Stimulated activated CD8-positive, alpha-beta memory T cell treated with anti-CD3 and anti-CD28 coated beads, Interleukin-7, amount 100 ng/mL, for 48 hours (primary cell): ENCODE measurements around the gene RASD1.

Experiments
- DNase-seq, 2 donors: peaks; one replicate each; pipeline ENCODE4 v3.0.0-alpha.2; 2020; ENCODE audit warnings: low read depth in 1 of 2; ENCODE audit errors: extremely low read depth in 1 of 2

The RASD1 gene

DNA sequence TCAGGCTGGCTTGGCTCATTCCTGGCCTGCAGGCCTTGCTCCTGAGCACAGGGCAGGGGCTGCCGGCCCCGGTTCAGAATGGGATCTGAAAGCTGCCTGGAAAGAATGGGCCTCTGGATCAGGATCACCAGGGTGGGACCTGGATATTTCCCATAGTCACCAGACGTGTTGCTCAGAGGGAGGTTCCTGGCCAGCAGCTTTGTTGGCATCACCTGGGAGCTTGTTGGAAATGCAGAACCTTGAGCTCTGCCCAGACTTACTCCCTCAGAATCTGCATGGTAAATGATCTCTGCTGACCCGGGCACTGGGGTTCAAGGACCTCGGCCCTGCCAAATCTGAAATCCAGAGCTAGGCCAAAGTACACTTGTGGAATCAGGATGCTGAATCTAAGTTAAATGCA, 48.9 kb downstream of the RASD1 start:
- DNase-seq: no peak

DNA sequence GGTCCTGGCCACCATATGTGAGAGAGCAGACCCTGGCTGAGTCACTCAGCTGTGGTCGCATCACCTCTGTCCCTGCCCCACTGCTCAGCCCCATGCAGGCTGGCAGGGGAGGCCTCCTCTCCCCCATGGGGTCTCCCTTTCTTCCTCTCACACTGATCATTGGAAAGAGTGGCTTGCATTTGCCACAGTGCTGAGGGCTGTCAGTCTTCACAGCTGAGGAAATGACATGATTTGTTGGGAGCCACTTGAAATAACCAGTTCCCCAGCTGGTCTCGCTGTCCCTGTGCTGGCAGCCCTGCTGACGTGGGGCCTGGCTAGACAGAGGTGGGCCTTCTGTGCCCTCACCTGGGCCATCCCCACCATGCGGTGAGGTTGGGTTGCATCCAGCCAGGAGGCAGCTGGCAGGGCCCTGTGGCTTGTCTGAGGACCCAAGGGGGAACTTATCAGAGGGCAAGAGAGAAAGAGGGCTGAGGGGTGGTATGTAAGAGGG, 49.5 kb downstream of the RASD1 start:
- DNase-seq: no peak

DNA sequence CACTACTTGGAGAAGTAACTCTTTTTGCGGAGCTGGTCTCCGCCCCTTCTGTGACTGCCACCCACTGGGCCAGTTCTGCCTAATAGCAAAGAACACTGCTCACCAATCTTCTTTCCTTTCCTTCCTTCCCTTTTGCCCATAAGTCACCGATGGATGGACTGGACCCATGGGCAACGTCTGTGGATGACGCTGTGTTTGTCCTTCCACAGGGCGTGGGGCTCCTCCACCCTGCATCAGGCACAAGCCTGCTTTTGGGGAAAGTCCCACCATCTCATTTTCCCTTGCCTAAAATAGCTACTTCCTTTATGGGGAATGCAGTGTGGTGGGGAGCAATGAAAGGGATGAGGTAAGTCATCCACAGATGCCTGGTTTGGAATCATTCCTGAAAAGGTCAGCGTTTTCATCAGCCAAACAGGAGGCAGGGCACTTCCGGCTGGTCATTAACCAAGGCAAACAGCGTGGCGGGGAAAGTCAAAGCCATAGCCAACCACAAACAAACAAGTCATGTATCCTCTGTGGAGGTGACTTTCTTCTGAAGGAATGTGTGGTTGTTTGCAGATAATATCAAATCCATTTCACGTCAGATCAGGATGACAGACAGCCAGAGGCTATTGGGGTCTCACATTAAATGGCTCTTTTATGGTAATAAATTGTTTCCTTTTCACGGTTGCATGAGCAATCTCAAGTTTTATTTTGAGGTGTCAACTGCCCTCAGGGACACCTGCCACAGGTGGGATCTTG, 50.1 kb downstream of the RASD1 start:
- DNase-seq: no peak

DNA sequence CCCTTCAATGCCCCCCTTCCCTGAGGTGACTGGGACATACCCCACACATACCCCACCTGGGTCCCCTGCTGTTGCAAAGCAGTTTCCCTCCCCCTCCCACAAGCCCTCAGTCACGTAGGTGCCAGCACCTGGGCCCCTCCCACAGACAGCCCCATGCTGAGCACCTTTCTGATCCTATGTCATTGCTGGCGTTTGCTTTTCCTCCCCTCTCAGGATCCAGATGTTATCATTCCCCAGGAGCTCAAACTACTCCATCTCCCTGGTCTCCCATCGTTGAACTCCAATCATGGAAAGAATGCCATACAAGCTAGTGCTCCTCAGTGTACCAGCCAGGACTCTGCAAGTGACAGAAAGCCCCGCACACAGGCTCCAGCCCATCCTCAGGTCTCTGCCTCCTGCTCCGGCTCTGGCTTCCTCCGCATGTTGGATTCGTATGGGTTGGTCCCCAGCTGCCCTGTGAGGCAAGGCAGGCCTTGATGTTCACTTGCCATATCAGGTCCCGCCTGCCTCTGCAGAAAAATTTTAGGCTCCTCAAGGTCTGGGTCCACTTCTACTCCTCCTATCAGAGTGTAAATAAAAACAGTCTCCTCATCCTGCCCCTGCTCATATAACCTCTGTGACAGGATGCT, 50.8 kb downstream of the RASD1 start:
- DNase-seq: no peak
